ENCODE measurements around the gene SOHLH2. TPM values are rescaled to one million over a fixed set of nuclear protein-coding genes. Genes with fewer than 3 reads are reported as not detected.

Gene SOHLH2
- total RNA-seq, 2 experiments from 2014 or later = not detected

DNA sequence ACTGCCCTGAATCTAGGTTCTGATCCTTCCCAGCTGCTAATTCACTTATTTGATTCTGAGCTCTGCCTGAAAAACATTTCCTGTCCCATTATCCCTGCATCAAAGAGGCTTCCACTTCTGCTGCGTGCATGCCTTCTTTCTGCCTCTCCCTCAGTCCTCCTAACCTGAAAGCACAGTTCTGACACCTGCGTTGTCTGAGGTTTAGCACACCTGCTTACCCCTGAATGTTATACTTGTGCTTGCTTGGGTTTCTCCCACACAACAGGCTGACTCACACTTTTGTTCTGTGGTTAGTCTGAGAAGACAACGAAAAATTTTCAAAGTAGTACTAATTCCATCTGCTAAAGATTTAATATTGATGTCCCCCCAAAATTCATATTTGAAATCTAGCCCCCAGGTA lies 3.1 kb upstream of the SOHLH2 start:
- no peaks in the 10 kb centered on the region for H3K4me1 Mint-ChIP-seq (ENCODE audit: low read depth)
- H3K4me3 Mint-ChIP-seq = no peak overlapping the region
- peaks cover 1% of the 10 kb centered on the region for H3K27me3 Mint-ChIP-seq
- no peak for ATAC-seq
- POLR2A ChIA-PET = no interaction called here
- H3K9me3 Mint-ChIP-seq = peaks cover 2% of the 10 kb centered on the region
- TF ChIP-seq, protein P1, sequence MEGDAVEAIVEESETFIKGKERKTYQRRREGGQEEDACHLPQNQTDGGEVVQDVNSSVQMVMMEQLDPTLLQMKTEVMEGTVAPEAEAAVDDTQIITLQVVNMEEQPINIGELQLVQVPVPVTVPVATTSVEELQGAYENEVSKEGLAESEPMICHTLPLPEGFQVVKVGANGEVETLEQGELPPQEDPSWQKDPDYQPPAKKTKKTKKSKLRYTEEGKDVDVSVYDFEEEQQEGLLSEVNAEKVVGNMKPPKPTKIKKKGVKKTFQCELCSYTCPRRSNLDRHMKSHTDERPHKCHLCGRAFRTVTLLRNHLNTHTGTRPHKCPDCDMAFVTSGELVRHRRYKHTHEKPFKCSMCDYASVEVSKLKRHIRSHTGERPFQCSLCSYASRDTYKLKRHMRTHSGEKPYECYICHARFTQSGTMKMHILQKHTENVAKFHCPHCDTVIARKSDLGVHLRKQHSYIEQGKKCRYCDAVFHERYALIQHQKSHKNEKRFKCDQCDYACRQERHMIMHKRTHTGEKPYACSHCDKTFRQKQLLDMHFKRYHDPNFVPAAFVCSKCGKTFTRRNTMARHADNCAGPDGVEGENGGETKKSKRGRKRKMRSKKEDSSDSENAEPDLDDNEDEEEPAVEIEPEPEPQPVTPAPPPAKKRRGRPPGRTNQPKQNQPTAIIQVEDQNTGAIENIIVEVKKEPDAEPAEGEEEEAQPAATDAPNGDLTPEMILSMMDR (IDR thresholded peaks at IDR 0.05) = no peak
- H3K36me3 Mint-ChIP-seq (ENCODE audit: low read depth) = no peaks in the 10 kb centered on the region
- intact Hi-C loops (cut with micrococcal nuclease) = no loop called here
- DNase-seq = no peak
- H3K27ac Mint-ChIP-seq = no peak overlapping the region
- CTCF ChIA-PET = no interaction called here

GRCh38 chr13:36212789-36213188 lies 1.6 kb downstream of the SOHLH2 start:
- H3K27ac Mint-ChIP-seq = no peak overlapping the region
- no peak for DNase-seq
- intact Hi-C loops (cut with micrococcal nuclease) = no loop called here
- TF ChIP-seq, protein P1 (IDR thresholded peaks at IDR 0.05) = no peak
- peaks cover 2% of the 10 kb centered on the region for H3K9me3 Mint-ChIP-seq
- ChIA-PET CTCF (no interaction called here), POLR2A (no interaction called here)
- no peak for ATAC-seq
- H3K4me3 Mint-ChIP-seq = no peak overlapping the region
- H3K27me3 Mint-ChIP-seq = peaks cover 1% of the 10 kb centered on the region
- no peaks in the 10 kb centered on the region for H3K36me3 Mint-ChIP-seq (ENCODE audit: low read depth)
- no peaks in the 10 kb centered on the region for H3K4me1 Mint-ChIP-seq (ENCODE audit: low read depth)

DNA sequence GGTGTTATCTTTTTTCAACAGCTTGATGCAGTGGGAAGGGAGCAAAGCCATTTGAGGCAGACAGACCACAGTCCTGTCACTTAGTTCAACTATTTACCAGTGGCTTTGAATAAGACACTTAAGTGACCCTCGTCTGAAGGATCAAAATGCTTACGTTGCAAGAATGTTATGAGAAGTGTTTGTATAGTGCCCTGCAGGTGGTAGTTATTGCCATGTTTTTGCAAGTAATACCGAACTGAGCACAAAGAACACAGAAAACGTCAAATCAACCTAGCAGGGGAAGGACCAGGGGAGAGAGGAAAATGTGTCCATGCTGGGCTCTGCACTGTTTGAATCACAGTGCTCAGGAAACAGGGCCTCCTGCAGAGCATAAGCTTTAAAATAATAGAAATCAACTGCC lies 2.8 kb downstream of the SOHLH2 start:
- Mint-ChIP-seq H3K36me3 (ENCODE audit: low read depth) (no peaks in the 10 kb centered on the region), H3K27me3 (peaks cover 1% of the 10 kb centered on the region), H3K27ac (no peak overlapping the region), H3K4me1 (ENCODE audit: low read depth) (no peaks in the 10 kb centered on the region), H3K4me3 (no peak overlapping the region), H3K9me3 (peaks cover 2% of the 10 kb centered on the region)
- TF ChIP-seq, protein P1 (IDR thresholded peaks at IDR 0.05) = no peak
- no peak for ATAC-seq
- ChIA-PET CTCF (no interaction called here), POLR2A (no interaction called here)
- intact Hi-C loops (cut with micrococcal nuclease) = no loop called here
- no peak for DNase-seq

- ChIA-PET POLR2A (no interaction called here), CTCF (no interaction called here)
- intact Hi-C loops (cut with micrococcal nuclease) = no loop called here
- Mint-ChIP-seq H3K9me3 (peaks cover 2% of the 10 kb centered on the region), H3K36me3 (ENCODE audit: low read depth) (no peaks in the 10 kb centered on the region), H3K27me3 (peaks cover 1% of the 10 kb centered on the region), H3K27ac (no peak overlapping the region), H3K4me3 (no peak overlapping the region), H3K4me1 (ENCODE audit: low read depth) (no peaks in the 10 kb centered on the region)
- no peak for DNase-seq
- TF ChIP-seq, protein P1 (IDR thresholded peaks at IDR 0.05) = no peak
- ATAC-seq = no peak
Measured at GRCh38 chr13:36210738-36211137, 3.6 kb downstream of the SOHLH2 start.

DNA sequence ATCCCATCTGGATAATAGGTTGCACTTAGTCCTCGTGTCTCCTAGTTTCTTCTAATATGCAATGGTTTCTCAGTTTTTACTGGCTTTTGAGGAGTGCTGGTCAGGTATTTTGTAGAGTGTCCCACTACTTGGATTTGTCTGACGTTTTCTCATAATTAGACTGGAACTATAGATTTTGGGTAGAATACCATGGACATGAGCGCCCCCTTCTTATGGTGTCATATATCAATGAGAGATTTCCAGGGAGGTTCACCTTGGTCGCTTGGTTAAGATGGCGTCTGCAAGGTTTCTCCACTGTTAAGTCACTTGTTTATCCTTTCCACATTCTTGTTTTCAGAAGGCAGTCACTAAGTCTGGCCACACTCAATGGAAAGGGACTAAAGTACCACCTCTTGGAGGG lies 6.7 kb downstream of the SOHLH2 start:
- ATAC-seq = no peak
- CTCF ChIA-PET = no interaction called here
- no peaks in the 10 kb centered on the region for H3K36me3 Mint-ChIP-seq (ENCODE audit: low read depth)
- TF ChIP-seq, protein P1 (IDR thresholded peaks at IDR 0.05) = no peak
- H3K9me3 Mint-ChIP-seq = no peaks in the 10 kb centered on the region
- no peak overlapping the region for H3K27ac Mint-ChIP-seq
- no peak overlapping the region for H3K4me3 Mint-ChIP-seq
- intact Hi-C loops (cut with micrococcal nuclease) = no loop called here
- H3K27me3 Mint-ChIP-seq = no peaks in the 10 kb centered on the region
- no peaks in the 10 kb centered on the region for H3K4me1 Mint-ChIP-seq (ENCODE audit: low read depth)
- no peak for DNase-seq
- POLR2A ChIA-PET = no interaction called here
